PC-9 (cell line): ENCODE results near the gene SUPT3H. TPM values are rescaled to one million over a fixed set of nuclear protein-coding genes. Genes with fewer than 3 reads are reported as not detected.

ENCODE experiments used
- BruUV-seq: library from RNA; stranded (reverse); fragments of 400-500 nt; replicated peaks from 2 replicates; lab custom pipeline; 2021; lab: Mats Ljungman, UMichigan
- CTCF ChIA-PET: fragments of 300-600 bp; sonication (Branson Sonifier 250); formaldehyde crosslinking; loops from one replicate; lab custom pipeline; 2022; ENCODE audit warnings: antibody characterized with exemption; lab: Charles Lee
- POLR2A ChIA-PET: fragments of 300-600 bp; sonication (Branson Sonifier 250); formaldehyde crosslinking; loops from one replicate; lab custom pipeline; 2022; ENCODE audit warnings: antibody characterized with exemption; ENCODE audit not compliant: unreplicated experiment; lab: Charles Lee
- DNase-seq, 2 experiments: peaks; one replicate each; pipeline versions ENCODE4 v3.0.0 to v3.0.0-alpha.2; 2015 to 2022; ENCODE audit warnings: mixed read lengths in 1 of 2
- H2AFZ ChIP-seq: fragments of 200-600 bp; sonication (generic); 2 replicates; pipeline ENCODE4 v1.8.1; 2017; ENCODE audit warnings: antibody characterized with exemption
- H3F3A ChIP-seq: fragments of 200-600 bp; sonication (generic); 2 replicates; pipeline ENCODE4 v1.8.1; 2017; ENCODE audit warnings: antibody characterized with exemption, mild to moderate bottlenecking, low read depth; ENCODE audit not compliant: insufficient read depth
- H3K27ac ChIP-seq: fragments of 200-600 bp; sonication (generic); 2 replicates; pipeline ENCODE4 v1.6.1; 2016; ENCODE audit warnings: mixed run types
- H3K27me3 ChIP-seq: fragments of 200-600 bp; sonication (generic); 2 replicates; pipeline ENCODE4 v1.6.1; 2016; ENCODE audit warnings: low read depth, mixed run types; ENCODE audit not compliant: insufficient read depth
- H3K36me3 ChIP-seq: fragments of 200-600 bp; sonication (generic); 2 replicates; pipeline ENCODE4 v1.6.1; 2016; ENCODE audit warnings: low read depth, mixed run types
- H3K4me1 ChIP-seq: fragments of 200-600 bp; sonication (generic); replicated peaks from 2 replicates; pipeline ENCODE4 v1.6.1; 2016; ENCODE audit warnings: mixed run types; ENCODE audit not compliant: insufficient read depth
- H3K4me2 ChIP-seq: fragments of 200-600 bp; sonication (generic); 2 replicates; pipeline ENCODE4 v1.6.1; 2017; ENCODE audit warnings: mixed run types
- H3K4me3 ChIP-seq: fragments of 200-600 bp; sonication (generic); 2 replicates; pipeline ENCODE4 v1.6.1; 2016; ENCODE audit warnings: mixed run types
- H3K79me2 ChIP-seq: fragments of 200-600 bp; sonication (generic); 2 replicates; pipeline ENCODE4 v1.6.1; 2017; ENCODE audit warnings: low read depth, mixed run types
- H3K9me2 ChIP-seq: fragments of 200-600 bp; sonication (generic); 2 replicates; pipeline ENCODE4 v1.8.1; 2017; ENCODE audit warnings: mild to moderate bottlenecking; ENCODE audit not compliant: insufficient read depth
- H3K9me3 ChIP-seq: fragments of 200-600 bp; sonication (generic); 2 replicates; pipeline ENCODE4 v1.8.1; 2016; ENCODE audit warnings: low read depth; ENCODE audit not compliant: insufficient read depth
- H4K20me1 ChIP-seq: fragments of 200-600 bp; sonication (generic); 2 replicates; pipeline ENCODE4 v1.8.1; 2017; ENCODE audit not compliant: insufficient read depth
- EZH2 ChIP-seq: fragments of 200-600 bp; sonication (generic); IDR thresholded peaks from 2 replicates; pipeline ENCODE4 v1.8.0; 2017; ENCODE audit warnings: antibody characterized with exemption, low read depth
- intact Hi-C: fragments of 100-400 bp; cut with micrococcal nuclease; formaldehyde crosslinking; loops from one replicate; pipeline ENCODE4 v1.10.0; 2022; ENCODE audit not compliant: unreplicated experiment
- total RNA-seq: library from RNA; stranded (reverse); gene quantifications from 2 replicates; pipeline ENCODE4 v1.2.3, GENCODE V29; 2021
- TF ChIP-seq, protein P1 (sequence below): fragments of 200-600 bp; sonication (generic); conservative IDR thresholded peaks from 2 replicates; pipeline ENCODE4 v1.6.1; 2017; ENCODE audit warnings: mixed run types, antibody characterized with exemption, mild to moderate bottlenecking, moderate library complexity

The SUPT3H gene
- total RNA-seq, 1 experiment from 2014 or later: 9.2 TPM

- Histone ChIP-seq H3K4me1 (peaks cover 8% of the 10 kb centered on the region), H3K9me3 (no peaks in the 10 kb centered on the region), H3K4me3 (peak overlapping the region; percentile 93), H3K36me3 (no peaks in the 10 kb centered on the region), H3K9me2 (no peaks in the 10 kb centered on the region), H2AFZ (peak overlapping the region; percentile 97), H3K27ac (peak overlapping the region; percentile 94), H4K20me1 (no peaks in the 10 kb centered on the region), H3K79me2 (peaks cover 27% of the 10 kb centered on the region), H3F3A (peaks cover 9% of the 10 kb centered on the region; the same call in 1 of the 2 replicates), H3K27me3 (no peaks in the 10 kb centered on the region), H3K4me2 (peak overlapping the region; percentile 97)
- ChIA-PET CTCF (interaction anchor here (1.5 kb wide), 1 partner anchor 747 kb away, joined by 3 read pairs; no protein-coding TSS in a partner anchor), POLR2A (no interaction called here)
- no peak for TF ChIP-seq EZH2
- TF ChIP-seq, protein P1, sequence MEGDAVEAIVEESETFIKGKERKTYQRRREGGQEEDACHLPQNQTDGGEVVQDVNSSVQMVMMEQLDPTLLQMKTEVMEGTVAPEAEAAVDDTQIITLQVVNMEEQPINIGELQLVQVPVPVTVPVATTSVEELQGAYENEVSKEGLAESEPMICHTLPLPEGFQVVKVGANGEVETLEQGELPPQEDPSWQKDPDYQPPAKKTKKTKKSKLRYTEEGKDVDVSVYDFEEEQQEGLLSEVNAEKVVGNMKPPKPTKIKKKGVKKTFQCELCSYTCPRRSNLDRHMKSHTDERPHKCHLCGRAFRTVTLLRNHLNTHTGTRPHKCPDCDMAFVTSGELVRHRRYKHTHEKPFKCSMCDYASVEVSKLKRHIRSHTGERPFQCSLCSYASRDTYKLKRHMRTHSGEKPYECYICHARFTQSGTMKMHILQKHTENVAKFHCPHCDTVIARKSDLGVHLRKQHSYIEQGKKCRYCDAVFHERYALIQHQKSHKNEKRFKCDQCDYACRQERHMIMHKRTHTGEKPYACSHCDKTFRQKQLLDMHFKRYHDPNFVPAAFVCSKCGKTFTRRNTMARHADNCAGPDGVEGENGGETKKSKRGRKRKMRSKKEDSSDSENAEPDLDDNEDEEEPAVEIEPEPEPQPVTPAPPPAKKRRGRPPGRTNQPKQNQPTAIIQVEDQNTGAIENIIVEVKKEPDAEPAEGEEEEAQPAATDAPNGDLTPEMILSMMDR: no peak
- no peak for DNase-seq
- intact Hi-C loops: loop anchor here (5.0 kb wide), 3 partner anchors 45 to 715 kb away; no protein-coding TSS in a partner anchor
- BruUV-seq: no TSS peak
These were observed 636 bp downstream of the SUPT3H start for GRCh38 chr6:45377043-45377553.

- peaks cover 8% of the 10 kb centered on the region for H3K4me1 ChIP-seq
- H3K79me2 ChIP-seq: peaks cover 27% of the 10 kb centered on the region
- CTCF ChIA-PET: interaction anchor here (0.7 to 1.5 kb wide), 2 partner anchors 100 to 746 kb away, joined by 3 to 8 read pairs; no protein-coding TSS in a partner anchor
These were observed 1.3 kb downstream of the SUPT3H start for GRCh38 chr6:45376310-45377042.

DNA sequence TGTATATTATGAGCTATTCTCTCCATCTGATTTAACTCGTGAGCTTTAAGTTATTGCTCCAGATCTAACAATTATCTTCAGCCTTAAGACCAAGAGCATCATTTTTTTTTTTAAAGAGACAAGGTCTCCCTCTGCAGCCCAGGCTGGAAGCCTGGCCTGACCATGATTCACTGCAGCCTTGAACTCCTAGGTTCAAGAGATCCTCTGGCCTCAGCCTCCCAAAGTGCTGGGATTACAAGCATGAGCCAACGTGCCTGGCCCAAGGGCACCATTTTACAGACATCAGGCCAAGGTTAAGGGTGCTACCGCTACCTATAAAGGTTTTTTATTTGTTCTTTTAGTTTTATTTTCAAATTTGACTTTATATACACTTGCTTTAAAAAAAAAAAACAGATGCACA lies 2.3 kb downstream of the SUPT3H start:
- no peaks in the 10 kb centered on the region for H3K9me3 ChIP-seq
- H3K36me3 ChIP-seq: no peaks in the 10 kb centered on the region
- ChIA-PET CTCF (interaction anchor here (0.7 kb wide), 1 partner anchor 99 kb away, joined by 8 read pairs; no protein-coding TSS in a partner anchor), POLR2A (no interaction called here)
- no peak overlapping the region for H3K4me3 ChIP-seq
- intact Hi-C loops: loop anchor here (5.0 kb wide), 3 partner anchors 47 to 713 kb away; no protein-coding TSS in a partner anchor
- H3K27ac ChIP-seq: no peak overlapping the region
- no peak for DNase-seq
- no peaks in the 10 kb centered on the region for H4K20me1 ChIP-seq
- no peaks in the 10 kb centered on the region for H3K27me3 ChIP-seq
- peaks cover 9% of the 10 kb centered on the region; the same call in 1 of the 2 replicates for H3F3A ChIP-seq
- H3K4me1 ChIP-seq: peaks cover 8% of the 10 kb centered on the region
- H3K4me2 ChIP-seq: 0 out of 2 replicates have a peak overlapping the region, but pooled peaks have one; percentile 4
- H2AFZ ChIP-seq: no peak overlapping the region
- TF ChIP-seq, protein P1: no peak
- no peak for TF ChIP-seq EZH2
- no peaks in the 10 kb centered on the region for H3K9me2 ChIP-seq
- no TSS peak for BruUV-seq
- peaks cover 27% of the 10 kb centered on the region for H3K79me2 ChIP-seq

More at GRCh38 chr6:45376310-45377042, 1.3 kb downstream of the SUPT3H start:
- POLR2A ChIA-PET: no interaction called here
- H3K4me3 ChIP-seq: peak overlapping the region; percentile 93
- H2AFZ ChIP-seq: peak overlapping the region; percentile 97
- H3K36me3 ChIP-seq: no peaks in the 10 kb centered on the region
- no peaks in the 10 kb centered on the region for H3K27me3 ChIP-seq
- H3K27ac ChIP-seq: peak overlapping the region; percentile 94
- H3K9me2 ChIP-seq: no peaks in the 10 kb centered on the region
- no peaks in the 10 kb centered on the region for H4K20me1 ChIP-seq
- TSS peak; percentile 65 for BruUV-seq
- intact Hi-C loops: loop anchor here (5.0 kb wide), 3 partner anchors 46 to 714 kb away; no protein-coding TSS in a partner anchor
- no peaks in the 10 kb centered on the region for H3K9me3 ChIP-seq
- no peak for TF ChIP-seq EZH2
- TF ChIP-seq, protein P1: no peak
- H3K4me2 ChIP-seq: peak overlapping the region; percentile 97
- H3F3A ChIP-seq: peaks cover 9% of the 10 kb centered on the region; the same call in 1 of the 2 replicates
- no peak for DNase-seq
